ENCODE results near the gene MICAL3. TPM values are rescaled to one million over a fixed set of nuclear protein-coding genes. Genes with fewer than 3 reads are reported as not detected.

Gene MICAL3
- total and polyA plus RNA-seq, 2 of the 8 experiments (the other 6 are each of a cell fraction or from before 2014, with no cell fraction given): 8.3 to 41.8 TPM

- TF ChIP-seq CTCF (IDR thresholded peaks at IDR 0.05; ENCODE audit: control extremely low read depth in 1 of 3, insufficient read depth in 1 of 3, low read depth in 1 of 3, low read length in 3 of 3): no peak
- TF ChIP-seq ASH2L (IDR thresholded peaks at IDR 0.05; ENCODE audit: low read length): no peak
- TF ChIP-seq CHD7 (IDR thresholded peaks at IDR 0.05; ENCODE audit: insufficient replicate concordance, low read length): no peak
- TF ChIP-seq BRCA1 (IDR thresholded peaks at IDR 0.05; ENCODE audit: low read depth, low read length): no peak
These were observed 154.0 kb downstream of the MICAL3 start (continued) for GRCh38 chr22:17870407-17870806.
